ENCODE data around the gene GRM4.

GRM4 gene

GRCh38 chr6:34039943-34040342 is 105.9 kb downstream of the GRM4 start:
- DNase-seq: no peak

- no peak for DNase-seq
Measured at GRCh38 chr6:34037151-34037550, 108.7 kb downstream of the GRM4 start.

GRCh38 chr6:34036357-34037069 is 109.4 kb downstream of the GRM4 start:
- DNase-seq: no peak

GRCh38 chr6:34035704-34036356 is 110.1 kb downstream of the GRM4 start:
- DNase-seq: no peak

GRCh38 chr6:34035161-34035560 is 110.7 kb downstream of the GRM4 start:
- DNase-seq: no peak

GRCh38 chr6:34032856-34033255 is 113.0 kb downstream of the GRM4 start:
- no peak for DNase-seq

GRCh38 chr6:34031625-34032383 is 114.1 kb downstream of the GRM4 start:
- DNase-seq: no peak

- DNase-seq: no peak
Measured at GRCh38 chr6:34030831-34031624, 114.9 kb downstream of the GRM4 start.

GRCh38 chr6:34029489-34030280 is 116.2 kb downstream of the GRM4 start:
- no peak for DNase-seq

GRCh38 chr6:34028691-34029360 is 117.1 kb downstream of the GRM4 start:
- no peak for DNase-seq

GRCh38 chr6:34027939-34028441 is 117.9 kb downstream of the GRM4 start:
- no peak for DNase-seq

- DNase-seq: peak; percentile 45
Measured at GRCh38 chr6:34027445-34027936, 118.4 kb downstream of the GRM4 start.

GRCh38 chr6:34025861-34026260 is 120.0 kb downstream of the GRM4 start:
- no peak for DNase-seq

- no peak for DNase-seq
Measured at GRCh38 chr6:34025112-34025807, 120.6 kb downstream of the GRM4 start.

- DNase-seq: no peak
Measured at GRCh38 chr6:34022873-34023255, 123.0 kb downstream of the GRM4 start.

- DNase-seq: no peak
Measured at GRCh38 chr6:34022250-34022872, 123.5 kb downstream of the GRM4 start.

GRCh38 chr6:34021554-34022190 is 124.2 kb downstream of the GRM4 start:
- DNase-seq: no peak

GRCh38 chr6:34020807-34021553 is 124.9 kb downstream of the GRM4 start:
- no peak for DNase-seq

- no peak for DNase-seq
Measured at GRCh38 chr6:34020278-34020677, 125.6 kb downstream of the GRM4 start.

Measured in activated gamma-delta T cell (primary cell).